NCI-H524 (cell line): ENCODE data around the gene RUFY2.
"Not testable (repeated sequence)": the region's sequence is repeated elsewhere in the genome, so short reads cannot be mapped to it uniquely, and the experiment has no call there.

Experiments used
- DNase-seq, 2 experiments: peaks; one replicate each; lab custom pipeline; 2025; lab: John Stamatoyannopoulos, UW

The RUFY2 gene

GRCh38 chr10:68327889-68328786 is 78.9 kb downstream of the RUFY2 start:
- peak in 1 of 2 experiments; percentile 32 for DNase-seq

GRCh38 chr10:68324396-68324795 is 82.7 kb downstream of the RUFY2 start:
- not testable (repeated sequence) for DNase-seq

GRCh38 chr10:68318331-68319059 is 88.6 kb downstream of the RUFY2 start:
- no peak for DNase-seq

DNA sequence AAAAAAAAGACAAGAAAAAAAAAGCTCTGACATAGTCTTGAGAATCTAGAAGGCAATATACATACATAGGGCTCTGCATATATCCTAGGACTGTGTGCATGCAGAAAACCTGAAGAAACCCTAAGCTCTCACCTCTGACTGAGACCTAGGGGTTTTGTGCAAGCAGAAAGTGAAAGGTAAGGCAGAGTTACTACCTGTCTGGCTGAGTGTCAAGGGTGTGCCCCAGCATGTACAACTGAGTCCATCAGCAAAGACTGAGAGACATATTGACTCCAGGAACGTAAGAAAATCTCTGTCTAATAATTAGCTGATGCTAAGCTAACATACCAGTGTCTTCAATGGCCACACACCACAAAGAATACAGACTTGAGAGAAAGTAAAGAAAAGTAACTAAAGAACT is 91.5 kb downstream of the RUFY2 start:
- DNase-seq = no peak

GRCh38 chr10:68314930-68315329 is 92.1 kb downstream of the RUFY2 start:
- not testable (repeated sequence) for DNase-seq

GRCh38 chr10:68310531-68310930 is 96.5 kb downstream of the RUFY2 start:
- DNase-seq = no peak

- DNase-seq = no peak
These were observed 101.2 kb downstream of the RUFY2 start for GRCh38 chr10:68305854-68306253.

DNA sequence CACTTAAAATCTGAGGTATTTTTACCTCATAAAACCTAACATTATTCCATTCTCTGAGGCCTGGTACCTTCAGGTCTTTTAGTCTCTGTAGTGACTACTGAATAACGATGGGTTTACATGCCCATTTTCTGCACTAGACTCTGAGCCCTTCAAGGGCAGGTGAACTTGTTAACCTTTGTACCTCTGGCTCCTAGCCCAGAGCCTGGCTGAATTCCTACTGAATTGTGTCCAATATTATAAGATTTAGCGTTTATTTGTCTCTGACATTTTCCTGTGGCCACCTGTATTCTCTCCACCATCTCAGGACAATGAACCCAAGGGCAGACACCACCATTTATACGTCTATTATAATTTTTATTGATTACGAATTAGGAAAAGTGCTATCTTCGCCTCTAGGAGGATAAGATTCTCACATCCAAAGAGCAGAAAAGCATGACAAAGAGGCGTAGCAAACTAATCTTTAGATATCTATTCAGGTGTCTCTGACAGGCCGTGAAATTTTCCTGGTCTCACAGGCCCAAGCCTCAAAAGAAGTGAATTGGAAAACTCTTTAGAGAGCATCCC is 103.1 kb downstream of the RUFY2 start:
- no peak for DNase-seq

- no peak for DNase-seq
These were observed 104.2 kb downstream of the RUFY2 start for GRCh38 chr10:68302871-68303270.

DNA sequence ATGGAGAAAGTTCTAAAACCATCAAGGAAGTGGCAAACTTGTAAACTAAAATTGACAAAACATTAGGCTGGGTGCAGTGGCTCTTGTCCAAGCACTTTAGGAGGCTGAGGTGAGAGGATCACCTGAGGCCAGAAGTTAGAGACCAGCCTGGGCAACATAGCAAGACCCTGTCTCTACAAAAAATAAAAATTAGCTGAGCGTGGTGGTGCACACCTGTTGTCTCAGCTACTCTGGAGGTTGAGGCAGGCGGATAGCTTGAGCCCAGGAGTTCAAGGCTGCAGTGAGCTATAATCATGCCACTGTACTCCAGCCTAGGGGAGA is 104.6 kb downstream of the RUFY2 start:
- DNase-seq = no peak

DNA sequence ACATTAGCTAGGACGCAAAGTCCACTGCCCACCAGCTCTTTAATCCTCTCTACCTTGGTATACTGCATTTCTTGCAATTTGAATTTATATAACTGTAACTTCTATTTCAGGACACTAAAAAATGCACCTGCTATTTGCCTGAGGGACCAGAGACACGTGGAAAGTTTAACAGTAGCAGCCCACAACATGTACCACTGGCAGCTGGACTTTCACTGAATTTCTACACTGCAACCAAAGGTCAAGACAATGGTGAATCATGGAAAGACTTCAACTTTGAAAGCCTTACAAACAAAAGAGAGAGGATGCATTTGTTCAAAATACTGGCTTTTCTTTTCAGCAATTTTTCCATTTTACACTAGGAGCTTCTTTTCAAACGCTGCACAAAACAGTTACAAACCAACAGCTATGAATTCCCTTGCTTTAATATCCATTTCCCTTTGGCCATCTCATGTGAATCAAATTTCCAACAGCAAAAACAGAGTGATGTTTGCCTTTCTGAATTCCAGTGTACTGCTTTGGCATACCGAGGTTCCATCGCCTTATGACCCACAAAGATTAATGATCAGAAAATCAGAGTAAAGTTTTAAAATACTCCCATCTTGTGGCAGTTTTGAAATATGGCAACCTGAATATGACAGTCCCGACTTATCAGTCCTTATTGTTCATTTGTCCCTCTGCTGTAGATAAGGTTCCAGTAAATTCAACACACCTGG is 105.1 kb downstream of the RUFY2 start:
- peak in 1 of 2 experiments; percentile 46 for DNase-seq

DNA sequence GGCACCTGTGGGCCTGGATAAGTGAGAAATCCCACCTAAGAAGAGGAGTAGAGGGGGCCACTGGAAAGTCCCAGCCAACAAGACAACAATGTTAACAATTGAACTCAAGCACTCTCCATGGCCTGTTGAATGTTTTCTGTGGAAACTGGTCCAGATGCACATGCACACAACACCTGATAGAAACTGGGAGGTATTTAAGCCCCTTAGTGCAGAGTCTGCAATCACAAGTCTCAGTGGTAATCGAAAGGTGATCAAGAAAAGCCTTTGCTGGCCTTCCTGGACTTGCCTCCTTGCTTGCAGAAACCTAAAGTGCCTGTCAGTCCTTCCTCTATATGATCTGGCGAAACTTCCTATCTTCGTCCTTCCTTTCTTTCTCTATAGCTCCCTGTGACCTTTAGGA is 105.8 kb downstream of the RUFY2 start:
- no peak for DNase-seq

- no peak for DNase-seq
These were observed 110.0 kb downstream of the RUFY2 start for GRCh38 chr10:68296843-68297663.
